NB4 (cell line): ENCODE data around the gene AGAP1.

Experiments used
- TF ChIP-seq, protein P1 (sequence below): IDR thresholded peaks from one replicate; pipeline ENCODE4 v1.5.1; 2012; ENCODE audit warnings: low read depth, low read length
- TF ChIP-seq, protein P2 (sequence below): IDR thresholded peaks from 2 replicates; pipeline ENCODE4 v1.6.1; 2011; ENCODE audit warnings: low read depth, low read length

DNA sequence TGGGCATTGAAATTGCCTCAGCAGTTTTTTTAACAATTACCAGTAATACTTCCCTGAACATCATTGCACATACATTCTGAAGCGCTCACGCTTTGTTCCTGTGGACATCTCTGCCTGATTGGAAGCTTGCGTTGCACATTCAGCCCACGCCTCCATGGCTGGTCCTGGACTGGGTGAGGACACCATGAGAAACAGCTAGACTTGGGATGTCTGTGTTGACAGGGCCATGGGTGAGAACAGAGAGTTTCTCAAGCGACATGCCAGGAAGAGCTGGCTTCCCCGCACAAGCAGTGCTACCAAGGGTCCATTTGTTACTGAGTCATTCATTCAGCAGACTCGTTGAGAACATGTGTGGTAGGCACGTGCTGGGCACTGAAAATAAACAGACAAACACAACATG, 508.0 kb downstream of the AGAP1 start:
- TF ChIP-seq, protein P1, sequence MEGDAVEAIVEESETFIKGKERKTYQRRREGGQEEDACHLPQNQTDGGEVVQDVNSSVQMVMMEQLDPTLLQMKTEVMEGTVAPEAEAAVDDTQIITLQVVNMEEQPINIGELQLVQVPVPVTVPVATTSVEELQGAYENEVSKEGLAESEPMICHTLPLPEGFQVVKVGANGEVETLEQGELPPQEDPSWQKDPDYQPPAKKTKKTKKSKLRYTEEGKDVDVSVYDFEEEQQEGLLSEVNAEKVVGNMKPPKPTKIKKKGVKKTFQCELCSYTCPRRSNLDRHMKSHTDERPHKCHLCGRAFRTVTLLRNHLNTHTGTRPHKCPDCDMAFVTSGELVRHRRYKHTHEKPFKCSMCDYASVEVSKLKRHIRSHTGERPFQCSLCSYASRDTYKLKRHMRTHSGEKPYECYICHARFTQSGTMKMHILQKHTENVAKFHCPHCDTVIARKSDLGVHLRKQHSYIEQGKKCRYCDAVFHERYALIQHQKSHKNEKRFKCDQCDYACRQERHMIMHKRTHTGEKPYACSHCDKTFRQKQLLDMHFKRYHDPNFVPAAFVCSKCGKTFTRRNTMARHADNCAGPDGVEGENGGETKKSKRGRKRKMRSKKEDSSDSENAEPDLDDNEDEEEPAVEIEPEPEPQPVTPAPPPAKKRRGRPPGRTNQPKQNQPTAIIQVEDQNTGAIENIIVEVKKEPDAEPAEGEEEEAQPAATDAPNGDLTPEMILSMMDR = no peak
- TF ChIP-seq, protein P2, sequence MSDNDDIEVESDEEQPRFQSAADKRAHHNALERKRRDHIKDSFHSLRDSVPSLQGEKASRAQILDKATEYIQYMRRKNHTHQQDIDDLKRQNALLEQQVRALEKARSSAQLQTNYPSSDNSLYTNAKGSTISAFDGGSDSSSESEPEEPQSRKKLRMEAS = no peak
